Osteocyte (in vitro differentiated cells): ENCODE data around the gene CAB39. TPM values are rescaled to one million over a fixed set of nuclear protein-coding genes. Genes with fewer than 3 reads are reported as not detected.
A peak's percentile ranks its signal among the peaks of the same experiment; 100 is the strongest.

ENCODE experiments used
- DNase-seq: peaks from one replicate; pipeline ENCODE4 v3.0.0; 2021; ENCODE audit warnings: mixed read lengths; ENCODE audit not compliant: unreplicated experiment; ENCODE audit errors: extremely low spot score
- H3K27ac Mint-ChIP-seq: one replicate; pipeline ENCODE4 v1.8.0; 2021; ENCODE audit warnings: mild to moderate bottlenecking, mixed read lengths; ENCODE audit not compliant: unreplicated experiment
- H3K27me3 Mint-ChIP-seq: one replicate; pipeline ENCODE4 v1.8.0; 2021; ENCODE audit warnings: mixed read lengths; ENCODE audit not compliant: unreplicated experiment
- H3K36me3 Mint-ChIP-seq: one replicate; pipeline ENCODE4 v1.8.0; 2021; ENCODE audit warnings: mixed read lengths; ENCODE audit not compliant: unreplicated experiment
- H3K4me1 Mint-ChIP-seq: one replicate; pipeline ENCODE4 v1.8.0; 2021; ENCODE audit warnings: mixed read lengths; ENCODE audit not compliant: unreplicated experiment
- H3K4me3 Mint-ChIP-seq: one replicate; pipeline ENCODE4 v1.8.0; 2021; ENCODE audit warnings: mild to moderate bottlenecking, moderate library complexity, mixed read lengths; ENCODE audit not compliant: unreplicated experiment
- H3K9me3 Mint-ChIP-seq: one replicate; pipeline ENCODE4 v1.8.0; 2021; ENCODE audit warnings: mixed read lengths; ENCODE audit not compliant: unreplicated experiment
- total RNA-seq: library from RNA; stranded (reverse); gene quantifications from 2 replicates; pipeline ENCODE4 v1.2.1, GENCODE V29; 2021
- TF ChIP-seq, protein P1 (sequence below): fragments of 200-600 bp; sonication (generic); IDR thresholded peaks from 2 replicates; pipeline ENCODE4 v1.5.0; 2021; ENCODE audit warnings: antibody characterized with exemption, mild to moderate bottlenecking, moderate library complexity

The CAB39 gene
- total RNA-seq, 1 donor from 2014 or later, result 40.8 TPM

DNA sequence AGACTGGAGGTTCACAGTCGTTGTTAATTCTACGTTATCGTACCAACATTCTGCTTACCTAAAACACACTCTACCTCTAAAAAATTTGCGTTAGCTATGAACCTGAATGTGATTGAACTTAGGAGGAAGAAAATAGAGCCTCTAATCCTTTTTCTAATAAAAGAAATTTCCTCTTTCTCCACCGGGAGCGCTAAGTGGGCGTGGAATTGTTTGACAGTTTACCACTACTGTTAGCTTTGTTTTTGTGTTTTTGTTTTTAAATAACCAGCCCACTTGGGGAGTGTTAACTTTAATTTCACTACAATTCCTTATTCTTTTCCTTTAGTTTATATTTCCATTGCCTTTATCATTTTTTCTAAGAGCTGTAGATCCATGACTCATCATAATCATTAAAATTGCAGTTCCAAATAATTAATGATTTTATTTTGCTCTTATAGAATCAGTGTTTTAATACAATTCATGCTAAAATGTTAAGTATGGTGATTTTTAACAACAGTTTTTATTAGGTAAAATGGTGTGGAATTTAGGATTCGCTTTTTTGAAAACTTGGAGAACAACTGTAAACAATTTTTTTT is 97.1 kb downstream of the CAB39 start:
- Mint-ChIP-seq H3K9me3 (no peaks in the 10 kb centered on the region), H3K4me3 (no peak overlapping the region), H3K27ac (no peak overlapping the region), H3K36me3 (peaks cover 17% of the 10 kb centered on the region), H3K4me1 (no peaks in the 10 kb centered on the region), H3K27me3 (no peaks in the 10 kb centered on the region)
- no peak for DNase-seq
- TF ChIP-seq, protein P1, sequence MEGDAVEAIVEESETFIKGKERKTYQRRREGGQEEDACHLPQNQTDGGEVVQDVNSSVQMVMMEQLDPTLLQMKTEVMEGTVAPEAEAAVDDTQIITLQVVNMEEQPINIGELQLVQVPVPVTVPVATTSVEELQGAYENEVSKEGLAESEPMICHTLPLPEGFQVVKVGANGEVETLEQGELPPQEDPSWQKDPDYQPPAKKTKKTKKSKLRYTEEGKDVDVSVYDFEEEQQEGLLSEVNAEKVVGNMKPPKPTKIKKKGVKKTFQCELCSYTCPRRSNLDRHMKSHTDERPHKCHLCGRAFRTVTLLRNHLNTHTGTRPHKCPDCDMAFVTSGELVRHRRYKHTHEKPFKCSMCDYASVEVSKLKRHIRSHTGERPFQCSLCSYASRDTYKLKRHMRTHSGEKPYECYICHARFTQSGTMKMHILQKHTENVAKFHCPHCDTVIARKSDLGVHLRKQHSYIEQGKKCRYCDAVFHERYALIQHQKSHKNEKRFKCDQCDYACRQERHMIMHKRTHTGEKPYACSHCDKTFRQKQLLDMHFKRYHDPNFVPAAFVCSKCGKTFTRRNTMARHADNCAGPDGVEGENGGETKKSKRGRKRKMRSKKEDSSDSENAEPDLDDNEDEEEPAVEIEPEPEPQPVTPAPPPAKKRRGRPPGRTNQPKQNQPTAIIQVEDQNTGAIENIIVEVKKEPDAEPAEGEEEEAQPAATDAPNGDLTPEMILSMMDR, result peak; percentile 37

GRCh38 chr2:230811508-230811907 is 98.9 kb downstream of the CAB39 start:
- Mint-ChIP-seq H3K4me3 (no peak overlapping the region), H3K27ac (no peak overlapping the region), H3K4me1 (no peaks in the 10 kb centered on the region), H3K27me3 (no peaks in the 10 kb centered on the region), H3K36me3 (peaks cover 21% of the 10 kb centered on the region), H3K9me3 (no peaks in the 10 kb centered on the region)
- DNase-seq, result no peak
- TF ChIP-seq, protein P1, result no peak

DNA sequence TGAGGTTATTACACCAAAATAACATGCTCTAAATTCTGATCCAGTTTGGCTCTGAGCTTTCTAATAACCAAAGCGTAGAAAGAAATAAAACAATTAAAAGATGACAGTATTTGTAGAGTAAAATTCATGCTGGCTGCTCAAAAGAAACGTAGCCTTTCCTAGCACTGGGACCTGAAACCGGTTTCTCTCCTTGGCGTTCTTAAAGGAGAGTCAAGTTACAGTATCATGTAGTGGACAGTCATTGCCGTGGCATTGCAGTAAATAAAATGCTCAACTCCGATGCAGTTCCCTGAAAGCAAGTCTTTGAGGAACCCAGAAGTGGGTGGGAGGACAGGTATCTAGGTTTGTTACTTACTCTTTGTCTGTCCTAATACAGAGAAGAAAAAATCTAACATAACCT is 99.4 kb downstream of the CAB39 start:
- Mint-ChIP-seq H3K9me3 (no peaks in the 10 kb centered on the region), H3K27ac (no peak overlapping the region)

DNA sequence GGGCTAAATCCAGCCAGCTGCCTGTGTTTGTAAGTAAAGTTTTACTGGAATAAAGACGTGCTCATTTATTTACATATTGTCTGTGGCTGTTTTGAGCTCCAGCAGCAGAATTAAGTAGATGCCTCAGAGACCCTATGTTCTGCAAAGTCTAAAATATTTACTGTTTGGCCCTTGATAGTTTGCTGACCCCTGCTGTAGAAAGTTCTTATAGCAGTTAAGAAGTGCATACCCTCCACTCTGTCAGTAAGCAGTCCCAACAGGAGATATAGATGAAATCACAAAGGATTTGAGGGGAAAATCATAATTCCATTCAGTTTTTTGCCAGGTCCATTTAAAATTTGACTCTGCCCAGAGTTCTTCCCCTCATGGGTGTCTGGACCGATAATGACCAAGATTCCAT is 102.0 kb downstream of the CAB39 start:
- Mint-ChIP-seq H3K9me3 (no peaks in the 10 kb centered on the region), H3K36me3 (peaks cover 31% of the 10 kb centered on the region), H3K4me1 (no peaks in the 10 kb centered on the region), H3K27me3 (no peaks in the 10 kb centered on the region), H3K4me3 (no peak overlapping the region), H3K27ac (no peak overlapping the region)
- DNase-seq, result no peak
- TF ChIP-seq, protein P1, result peak; percentile 53

More for the DNA sequence above, 99.4 kb downstream of the CAB39 start:
- H3K36me3 Mint-ChIP-seq, result peaks cover 23% of the 10 kb centered on the region
- H3K4me3 Mint-ChIP-seq, result no peak overlapping the region
- no peak for DNase-seq
- no peaks in the 10 kb centered on the region for H3K27me3 Mint-ChIP-seq
- H3K4me1 Mint-ChIP-seq, result no peaks in the 10 kb centered on the region
- TF ChIP-seq, protein P1, result no peak

DNA sequence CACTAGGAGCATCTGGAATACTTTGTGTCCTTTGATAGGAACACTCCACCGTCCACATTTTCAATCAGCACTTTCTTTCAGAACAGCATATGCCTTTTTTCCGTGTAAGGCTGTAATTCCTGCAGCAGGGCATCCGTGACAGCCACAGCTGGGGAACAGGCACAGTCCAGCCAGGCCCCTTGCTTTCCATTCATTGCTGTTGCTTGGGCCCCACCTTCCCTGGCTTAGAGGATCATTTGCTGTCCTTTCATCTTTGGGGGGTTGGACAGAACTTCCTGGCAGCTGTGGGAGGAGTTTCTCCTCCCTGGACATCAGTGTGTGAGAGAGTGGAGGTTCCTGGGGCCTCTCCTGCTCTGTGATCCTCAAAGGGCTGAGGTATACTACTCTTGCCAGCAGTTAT is 102.4 kb downstream of the CAB39 start:
- TF ChIP-seq, protein P1, result no peak
- Mint-ChIP-seq H3K4me3 (no peak overlapping the region), H3K36me3 (peaks cover 31% of the 10 kb centered on the region), H3K4me1 (no peaks in the 10 kb centered on the region), H3K27ac (no peak overlapping the region), H3K27me3 (no peaks in the 10 kb centered on the region), H3K9me3 (no peaks in the 10 kb centered on the region)
- DNase-seq, result no peak
